HG03520 (cell line): ENCODE measurements around the gene TJP1.
"Not testable (repeated sequence)": the region's sequence is repeated elsewhere in the genome, so short reads cannot be mapped to it uniquely, and the experiment has no call there.

Experiments
- ATAC-seq: cut with Tn5 transposase; IDR thresholded peaks from one replicate; pipeline ENCODE4 v1.9.1; 2021; ENCODE audit warnings: mild to moderate bottlenecking, moderate library complexity; ENCODE audit not compliant: unreplicated experiment

TJP1 gene

DNA sequence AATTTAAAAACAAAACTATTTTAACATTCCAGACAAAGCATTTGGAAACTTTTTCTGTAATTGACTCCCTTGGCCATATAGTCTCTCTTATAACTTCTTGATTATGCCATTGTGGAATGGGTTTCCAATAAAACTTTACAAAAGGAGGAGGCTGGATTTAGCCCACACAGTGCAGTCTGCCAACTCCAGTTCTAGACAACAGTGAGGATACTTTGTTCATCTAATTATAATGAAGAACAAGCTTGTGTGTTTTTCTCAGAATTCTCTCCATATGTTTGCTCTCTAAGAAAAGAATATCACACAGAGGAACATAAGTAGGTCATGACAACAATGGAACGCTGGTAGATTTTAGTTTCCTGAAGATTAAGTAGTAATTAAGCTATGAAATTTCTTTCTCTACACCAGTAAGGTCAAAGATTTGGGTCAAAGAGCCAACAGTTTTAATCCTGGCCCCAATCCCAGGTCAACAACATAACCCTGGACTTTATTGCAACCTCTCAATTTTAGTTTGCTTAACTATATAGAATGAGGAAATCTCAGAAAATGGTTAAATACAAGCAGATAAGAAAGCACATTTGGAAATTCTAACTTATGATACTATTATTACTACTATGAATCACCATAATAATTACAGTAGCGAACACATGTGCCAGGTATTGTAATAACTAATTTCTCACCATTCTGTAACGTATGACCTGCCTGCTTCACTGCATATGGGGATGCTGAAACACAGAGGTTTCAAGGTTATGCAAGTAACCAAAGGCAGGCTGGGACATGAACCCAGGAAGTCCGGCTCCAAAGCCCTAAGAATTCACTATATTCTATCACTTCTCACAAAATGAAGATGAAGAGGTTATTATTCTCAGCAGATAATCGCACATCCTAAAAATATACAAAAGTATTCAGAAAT lies 65.7 kb downstream of the TJP1 start:
- no peak for ATAC-seq

- ATAC-seq = not testable (repeated sequence)
Observed at GRCh38 chr15:29754009-29754408, 68.3 kb downstream of the TJP1 start.

GRCh38 chr15:29753506-29753905 lies 68.8 kb downstream of the TJP1 start:
- ATAC-seq = no peak

- no peak for ATAC-seq
Observed at GRCh38 chr15:29750754-29751153, 71.5 kb downstream of the TJP1 start.

- no peak for ATAC-seq
Observed at GRCh38 chr15:29749365-29750086, 72.7 kb downstream of the TJP1 start.

DNA sequence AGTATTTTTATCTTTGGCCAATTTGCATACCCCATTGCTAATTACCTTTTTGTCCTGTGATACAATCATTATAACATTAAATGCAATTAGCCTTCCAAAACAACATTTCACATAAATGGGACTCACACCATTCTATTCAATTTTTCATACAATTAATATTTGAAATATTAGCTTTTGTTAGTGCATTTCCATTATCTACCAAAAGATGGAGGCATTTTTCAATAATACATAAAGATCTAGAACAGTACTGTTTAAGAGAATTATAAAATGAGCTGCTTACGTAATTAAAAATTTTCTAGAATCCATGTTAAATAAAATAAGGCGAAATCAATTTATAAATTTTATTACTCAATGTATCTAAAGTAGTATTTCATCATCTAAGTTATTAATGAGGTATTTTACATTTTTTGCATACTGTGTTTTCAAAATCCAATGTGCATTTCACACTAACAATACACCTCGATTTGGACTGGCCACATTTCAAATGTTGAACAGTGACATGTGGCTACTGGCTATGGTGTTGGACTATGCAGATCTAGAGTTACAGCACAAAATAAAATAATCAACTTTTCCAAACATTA lies 74.3 kb downstream of the TJP1 start:
- no peak for ATAC-seq

GRCh38 chr15:29743475-29743874 lies 78.8 kb downstream of the TJP1 start:
- no peak for ATAC-seq

GRCh38 chr15:29740692-29741311 lies 81.5 kb downstream of the TJP1 start:
- no peak for ATAC-seq

GRCh38 chr15:29736744-29737020 lies 85.6 kb downstream of the TJP1 start:
- ATAC-seq = no peak

- ATAC-seq = no peak
Observed at GRCh38 chr15:29736012-29736743, 86.1 kb downstream of the TJP1 start.

DNA sequence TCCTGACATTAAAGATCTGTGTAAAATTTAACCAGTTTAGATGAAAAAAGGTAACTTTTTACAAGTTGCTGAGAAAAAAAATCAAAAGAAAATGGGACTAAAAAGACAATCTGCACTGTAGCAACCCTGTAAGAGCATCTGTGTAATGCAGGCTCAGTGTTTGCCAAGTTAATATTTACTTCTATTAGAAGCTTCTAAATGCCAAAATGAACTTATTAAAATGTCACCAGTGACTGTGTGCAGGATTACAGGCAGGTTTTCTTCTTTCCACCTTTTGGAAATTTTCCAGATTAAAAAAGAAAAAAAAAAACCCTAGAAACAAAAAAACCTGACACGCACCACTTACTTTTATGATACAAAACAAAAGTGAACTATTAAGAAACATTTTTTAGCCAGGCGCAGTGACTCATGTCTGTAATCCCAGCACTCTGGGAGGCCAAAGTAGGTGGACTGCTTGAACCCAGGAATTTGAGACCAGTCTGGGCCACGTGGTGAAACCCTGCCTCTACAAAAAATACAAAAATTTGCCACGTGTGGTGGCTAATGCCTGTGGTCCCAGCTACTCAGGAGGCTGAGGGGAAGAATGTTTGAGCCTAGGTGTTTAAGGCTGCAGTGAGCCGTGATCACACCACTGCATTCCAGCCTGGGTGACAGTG lies 87.2 kb downstream of the TJP1 start:
- ATAC-seq = no peak

GRCh38 chr15:29731865-29732264 lies 90.4 kb downstream of the TJP1 start:
- no peak for ATAC-seq

- ATAC-seq = not testable (repeated sequence)
Observed at GRCh38 chr15:29730471-29730870, 91.8 kb downstream of the TJP1 start.

DNA sequence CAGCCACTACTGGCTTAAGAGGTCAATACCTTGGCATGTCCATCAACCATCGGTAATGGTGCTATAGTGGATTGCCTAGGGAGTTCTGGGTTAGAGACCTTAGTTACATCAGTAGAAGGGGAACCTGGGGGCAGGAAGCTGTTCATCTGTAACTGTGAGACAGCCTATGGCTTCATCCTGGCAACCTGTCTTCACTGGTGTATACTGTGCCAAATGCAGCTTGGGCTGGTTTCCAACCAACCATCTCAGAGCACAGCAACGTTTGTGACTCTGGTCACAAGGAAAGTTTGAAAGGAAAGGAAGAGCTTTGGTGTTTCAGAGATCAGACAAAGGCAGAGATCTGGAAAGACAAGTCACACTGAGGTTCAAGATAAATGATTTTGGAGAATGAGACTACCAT lies 93.8 kb downstream of the TJP1 start:
- ATAC-seq = no peak

DNA sequence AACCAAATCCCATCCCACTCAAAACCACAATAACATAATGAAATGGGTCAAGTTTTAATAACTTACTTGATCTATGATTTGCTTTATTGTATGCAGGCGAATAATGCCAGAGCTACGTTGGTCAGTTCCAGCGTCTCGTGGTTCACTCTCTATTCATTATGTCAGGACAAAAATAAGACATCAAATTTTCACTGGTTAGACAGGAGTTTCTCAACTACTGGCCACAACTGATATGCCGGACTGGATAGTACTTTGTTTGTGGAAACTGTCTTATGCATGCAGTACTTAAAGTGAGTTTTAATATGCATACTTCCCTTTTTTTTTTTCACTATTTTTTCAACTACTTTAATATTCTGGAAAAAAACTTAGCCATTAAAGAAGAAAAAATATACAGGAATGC lies 94.4 kb downstream of the TJP1 start:
- no peak for ATAC-seq

DNA sequence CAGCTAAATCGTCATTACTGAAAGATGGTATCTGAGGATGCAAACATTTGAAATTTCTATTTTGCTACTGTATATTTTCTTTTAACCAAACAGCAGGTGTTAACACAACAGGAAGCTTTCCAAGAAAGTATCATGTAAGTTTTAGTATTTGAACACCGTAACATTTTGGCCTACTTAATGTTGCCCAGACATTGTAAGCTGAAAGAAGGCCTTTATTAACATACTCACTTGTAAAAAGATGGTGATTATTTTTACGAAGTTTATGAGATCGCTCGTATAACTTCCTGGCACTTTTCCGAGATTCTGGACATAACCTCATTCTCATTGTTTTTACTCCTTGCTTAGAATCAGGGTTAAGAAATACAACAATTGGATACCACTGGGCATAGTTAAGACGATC lies 95.7 kb downstream of the TJP1 start:
- no peak for ATAC-seq

DNA sequence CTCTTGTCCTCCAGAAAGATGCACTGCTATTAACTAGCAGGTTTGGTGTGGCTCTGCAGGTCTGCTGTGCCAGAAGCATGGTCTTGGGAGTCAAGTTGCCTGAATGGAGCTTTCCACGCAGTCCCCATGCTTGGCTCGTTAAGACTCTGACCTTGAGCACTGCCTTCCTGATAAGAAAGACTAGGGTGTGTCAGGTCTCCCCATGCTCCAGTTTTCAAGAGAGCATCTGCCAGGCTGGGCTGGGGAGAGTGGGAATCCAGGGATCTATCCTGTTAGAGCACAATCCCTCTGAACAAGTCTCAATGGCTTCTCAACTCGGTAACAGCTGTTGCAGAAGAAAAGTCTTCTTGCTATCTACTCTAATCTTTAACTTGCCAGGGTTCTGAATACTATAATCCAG lies 98.2 kb downstream of the TJP1 start:
- no peak for ATAC-seq

DNA sequence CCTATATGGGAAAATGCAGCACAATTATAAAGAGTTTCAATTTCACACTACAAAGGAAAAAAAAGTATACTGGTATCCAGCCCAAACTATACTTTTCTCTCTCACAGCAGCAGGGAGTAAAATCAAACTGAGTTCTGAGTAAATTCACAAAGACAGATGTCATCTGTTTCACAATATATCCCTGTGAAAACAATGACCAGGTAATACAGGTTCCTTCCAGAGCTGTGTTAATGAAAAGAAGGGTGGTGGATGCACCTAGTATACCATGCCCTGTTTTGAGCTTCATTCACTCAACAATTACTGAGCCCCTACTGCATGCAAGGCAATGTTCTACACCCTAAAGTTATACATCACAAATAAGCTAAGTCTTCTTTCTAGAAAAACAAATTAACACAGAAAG lies 108.5 kb downstream of the TJP1 start:
- no peak for ATAC-seq

GRCh38 chr15:29712149-29712885 lies 110.0 kb downstream of the TJP1 start:
- no peak for ATAC-seq

- ATAC-seq = no peak
Observed at GRCh38 chr15:29711531-29711930, 110.7 kb downstream of the TJP1 start.
